ENCODE results near the gene MRPL23. TPM values are rescaled to one million over a fixed set of nuclear protein-coding genes. Genes with fewer than 3 reads are reported as not detected.

MRPL23 gene
- total and polyA plus RNA-seq, 4 donors = 15.8 to 77.3 (median 60.4) TPM

GRCh38 chr11:1933416-1934334 lies 13.5 kb upstream of the MRPL23 start:
- no peak for DNase-seq (ENCODE audit: low read depth in 4 of 6, low spot score in 6 of 6)
- Histone ChIP-seq H3K4me3 (ENCODE audit: low read depth, low read length) (no peak overlapping the region), H3K27me3 (ENCODE audit: control insufficient read depth, insufficient read depth, low read length) (no peaks in the 10 kb centered on the region), H3K36me3 (ENCODE audit: control insufficient read depth, insufficient read depth, low read length) (no peaks in the 10 kb centered on the region), H3K4me1 (ENCODE audit: control insufficient read depth, insufficient read depth, low read length) (peaks cover 7% of the 10 kb centered on the region), H3K9me3 (ENCODE audit: control insufficient read depth, insufficient read depth, low read length) (no peaks in the 10 kb centered on the region), H3K27ac (ENCODE audit: low read depth, low read length) (no peak overlapping the region)
- 80% methylated on average over 17 of the region's 18 CpGs for WGBS (ENCODE audit: insufficient coverage)

DNA sequence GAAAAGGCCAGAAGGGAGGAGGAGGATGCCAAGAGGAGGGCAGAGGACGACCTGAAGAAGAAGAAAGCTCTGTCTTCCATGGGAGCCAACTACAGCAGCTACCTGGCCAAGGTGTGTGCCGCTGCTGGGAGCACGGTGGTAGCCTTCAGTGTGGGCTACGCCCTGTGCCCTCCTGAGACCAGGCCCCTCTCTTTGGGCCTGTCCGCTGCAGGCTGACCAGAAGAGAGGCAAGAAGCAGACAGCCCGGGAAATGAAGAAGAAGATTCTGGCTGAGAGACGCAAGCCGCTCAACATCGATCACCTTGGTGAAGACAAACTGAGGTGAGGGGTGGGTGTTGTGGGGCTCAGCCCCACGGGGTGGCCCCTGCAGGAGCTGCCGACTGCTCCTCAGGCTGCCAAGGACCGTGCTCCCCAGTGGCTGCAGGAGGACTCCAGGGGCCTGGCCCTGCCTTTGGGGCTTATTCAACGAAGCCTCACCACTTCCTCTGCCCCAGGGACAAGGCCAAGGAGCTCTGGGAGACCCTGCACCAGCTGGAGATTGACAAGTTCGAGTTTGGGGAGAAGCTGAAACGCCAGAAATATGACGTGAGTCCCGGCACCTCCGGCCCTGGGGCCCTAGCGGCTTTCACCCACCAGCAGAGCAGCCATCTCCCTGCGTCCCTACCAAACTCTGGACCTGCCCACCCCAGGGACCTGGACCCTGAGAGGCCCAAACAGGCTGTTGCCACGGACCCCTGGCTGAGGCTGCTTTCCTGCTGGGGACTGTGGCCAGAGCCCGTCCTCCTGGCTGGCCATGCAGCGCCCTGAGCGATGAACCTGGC lies 12.6 kb upstream of the MRPL23 start:
- H3K4me3 ChIP-seq (ENCODE audit: low read depth, low read length) = no peak overlapping the region
- no peaks in the 10 kb centered on the region for H3K9me3 ChIP-seq (ENCODE audit: control insufficient read depth, insufficient read depth, low read length)
- no peak overlapping the region for H3K27ac ChIP-seq (ENCODE audit: low read depth, low read length)
- no peaks in the 10 kb centered on the region for H3K27me3 ChIP-seq (ENCODE audit: control insufficient read depth, insufficient read depth, low read length)
- peaks cover 11% of the 10 kb centered on the region for H3K4me1 ChIP-seq (ENCODE audit: control insufficient read depth, insufficient read depth, low read length)
- 79% methylated on average over 23 of the region's 24 CpGs for WGBS (ENCODE audit: insufficient coverage)
- no peak for DNase-seq (ENCODE audit: low read depth in 4 of 6, low spot score in 6 of 6)
- H3K36me3 ChIP-seq (ENCODE audit: control insufficient read depth, insufficient read depth, low read length) = no peaks in the 10 kb centered on the region

GRCh38 chr11:1935156-1936071 lies 11.7 kb upstream of the MRPL23 start:
- Histone ChIP-seq H3K27ac (ENCODE audit: low read depth, low read length) (no peak overlapping the region), H3K4me1 (ENCODE audit: control insufficient read depth, insufficient read depth, low read length) (peaks cover 11% of the 10 kb centered on the region), H3K36me3 (ENCODE audit: control insufficient read depth, insufficient read depth, low read length) (no peaks in the 10 kb centered on the region), H3K27me3 (ENCODE audit: control insufficient read depth, insufficient read depth, low read length) (no peaks in the 10 kb centered on the region), H3K9me3 (ENCODE audit: control insufficient read depth, insufficient read depth, low read length) (no peaks in the 10 kb centered on the region), H3K4me3 (ENCODE audit: low read depth, low read length) (no peak overlapping the region)
- DNase-seq (ENCODE audit: low read depth in 4 of 6, low spot score in 6 of 6) = no peak
- 86% methylated on average over 30 of the region's 33 CpGs for WGBS (ENCODE audit: insufficient coverage)

- Histone ChIP-seq H3K4me1 (ENCODE audit: control insufficient read depth, insufficient read depth, low read length) (peaks cover 11% of the 10 kb centered on the region), H3K9me3 (ENCODE audit: control insufficient read depth, insufficient read depth, low read length) (no peaks in the 10 kb centered on the region), H3K27me3 (ENCODE audit: control insufficient read depth, insufficient read depth, low read length) (no peaks in the 10 kb centered on the region), H3K36me3 (ENCODE audit: control insufficient read depth, insufficient read depth, low read length) (no peaks in the 10 kb centered on the region), H3K27ac (ENCODE audit: low read depth, low read length) (no peak overlapping the region), H3K4me3 (ENCODE audit: low read depth, low read length) (no peak overlapping the region)
- WGBS (ENCODE audit: insufficient coverage) = 87% methylated on average over 29 of the region's 34 CpGs
- DNase-seq (ENCODE audit: low read depth in 4 of 6, low spot score in 6 of 6) = no peak
Measured at GRCh38 chr11:1936072-1936780, 10.9 kb upstream of the MRPL23 start.

DNA sequence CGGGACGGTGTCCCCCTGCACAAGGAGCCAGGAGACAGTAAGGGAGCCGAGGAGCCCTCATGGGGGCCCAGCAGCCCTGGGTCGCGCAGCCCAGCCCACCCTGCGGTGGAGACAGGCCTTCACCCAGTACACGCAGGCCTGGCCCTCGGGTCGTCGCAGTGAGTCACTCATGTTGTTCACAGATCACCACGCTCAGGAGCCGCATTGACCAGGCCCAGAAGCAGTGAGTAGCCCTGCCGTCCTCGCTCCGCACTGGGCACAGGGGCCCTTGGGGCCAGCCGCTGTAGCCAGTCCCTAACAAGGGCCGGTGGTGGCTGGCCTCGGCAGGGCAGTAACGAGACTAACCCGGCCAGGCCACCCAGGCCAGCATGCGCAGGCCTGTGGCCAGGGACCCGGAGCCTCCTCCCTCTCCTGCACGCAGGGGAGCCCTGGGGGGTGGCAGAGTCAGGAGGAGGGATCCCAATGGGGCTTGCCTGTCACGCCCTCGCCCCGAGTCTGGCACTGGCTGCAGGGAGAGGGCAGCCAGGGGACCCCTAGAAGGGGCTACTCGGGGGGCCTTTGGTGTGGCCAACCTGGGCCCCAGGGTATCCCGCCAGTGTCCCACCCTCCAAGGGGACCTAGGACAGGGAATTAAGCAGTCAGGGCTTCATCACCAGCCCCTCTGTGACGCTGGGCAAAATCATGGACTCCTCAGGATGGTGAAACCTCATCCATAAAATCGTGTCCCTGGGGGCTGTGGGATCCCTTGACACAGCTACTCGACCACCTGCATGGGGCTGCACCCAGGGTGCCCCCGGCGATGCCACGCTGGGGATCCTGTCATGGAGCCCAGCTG lies 10.1 kb upstream of the MRPL23 start:
- 91% methylated on average over 33 of the region's 34 CpGs for WGBS (ENCODE audit: insufficient coverage)
- H3K4me1 ChIP-seq (ENCODE audit: control insufficient read depth, insufficient read depth, low read length) = peaks cover 8% of the 10 kb centered on the region

DNA sequence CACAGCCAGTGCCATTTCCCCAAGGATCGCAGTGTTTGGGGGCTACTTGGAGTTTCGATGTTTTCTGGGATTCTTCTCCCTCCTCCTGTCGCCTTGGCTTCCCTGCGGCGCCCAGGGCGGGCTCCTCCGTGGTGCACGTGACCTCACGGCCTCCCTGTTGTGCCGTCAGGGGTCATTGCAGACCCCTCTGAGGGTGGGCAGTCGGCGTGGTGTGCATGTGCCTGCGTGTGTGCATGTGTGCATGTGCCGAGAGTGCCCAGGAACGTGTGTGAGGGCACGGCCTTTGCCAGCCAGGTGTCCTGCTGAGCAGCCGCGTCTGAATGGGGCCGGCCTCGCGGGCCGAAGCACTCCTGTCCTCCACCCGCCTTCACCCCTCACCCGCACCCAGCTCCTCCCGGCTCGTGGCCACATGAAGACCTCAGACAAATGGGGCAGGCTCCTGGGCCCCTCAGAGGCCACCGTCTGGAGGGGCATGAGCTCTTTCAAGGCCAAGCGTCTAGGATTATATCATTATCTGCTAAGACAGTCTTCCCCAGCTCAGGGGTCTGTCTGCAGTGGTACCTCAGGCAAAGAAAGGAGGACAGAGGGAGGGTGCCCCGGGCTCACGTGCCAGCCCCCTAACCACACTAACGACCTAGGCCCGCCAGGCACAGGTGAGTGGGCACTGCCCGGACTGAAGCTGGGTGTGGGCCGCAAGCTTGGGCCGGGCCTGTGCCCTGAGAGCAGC lies 9.4 kb upstream of the MRPL23 start:
- Histone ChIP-seq H3K4me3 (ENCODE audit: low read depth, low read length) (no peak overlapping the region), H3K9me3 (ENCODE audit: control insufficient read depth, insufficient read depth, low read length) (no peaks in the 10 kb centered on the region), H3K36me3 (ENCODE audit: control insufficient read depth, insufficient read depth, low read length) (no peaks in the 10 kb centered on the region), H3K27ac (ENCODE audit: low read depth, low read length) (no peak overlapping the region), H3K27me3 (ENCODE audit: control insufficient read depth, insufficient read depth, low read length) (no peaks in the 10 kb centered on the region), H3K4me1 (ENCODE audit: control insufficient read depth, insufficient read depth, low read length) (peaks cover 10% of the 10 kb centered on the region)
- WGBS (ENCODE audit: insufficient coverage) = 80% methylated on average over 32 of the region's 35 CpGs
- DNase-seq (ENCODE audit: low read depth in 4 of 6, low spot score in 6 of 6) = no peak

More for the DNA sequence above, 10.1 kb upstream of the MRPL23 start:
- Histone ChIP-seq H3K4me3 (ENCODE audit: low read depth, low read length) (no peak overlapping the region), H3K27me3 (ENCODE audit: control insufficient read depth, insufficient read depth, low read length) (no peaks in the 10 kb centered on the region), H3K9me3 (ENCODE audit: control insufficient read depth, insufficient read depth, low read length) (no peaks in the 10 kb centered on the region), H3K36me3 (ENCODE audit: control insufficient read depth, insufficient read depth, low read length) (no peaks in the 10 kb centered on the region), H3K27ac (ENCODE audit: low read depth, low read length) (no peak overlapping the region)
- no peak for DNase-seq (ENCODE audit: low read depth in 4 of 6, low spot score in 6 of 6)

DNA sequence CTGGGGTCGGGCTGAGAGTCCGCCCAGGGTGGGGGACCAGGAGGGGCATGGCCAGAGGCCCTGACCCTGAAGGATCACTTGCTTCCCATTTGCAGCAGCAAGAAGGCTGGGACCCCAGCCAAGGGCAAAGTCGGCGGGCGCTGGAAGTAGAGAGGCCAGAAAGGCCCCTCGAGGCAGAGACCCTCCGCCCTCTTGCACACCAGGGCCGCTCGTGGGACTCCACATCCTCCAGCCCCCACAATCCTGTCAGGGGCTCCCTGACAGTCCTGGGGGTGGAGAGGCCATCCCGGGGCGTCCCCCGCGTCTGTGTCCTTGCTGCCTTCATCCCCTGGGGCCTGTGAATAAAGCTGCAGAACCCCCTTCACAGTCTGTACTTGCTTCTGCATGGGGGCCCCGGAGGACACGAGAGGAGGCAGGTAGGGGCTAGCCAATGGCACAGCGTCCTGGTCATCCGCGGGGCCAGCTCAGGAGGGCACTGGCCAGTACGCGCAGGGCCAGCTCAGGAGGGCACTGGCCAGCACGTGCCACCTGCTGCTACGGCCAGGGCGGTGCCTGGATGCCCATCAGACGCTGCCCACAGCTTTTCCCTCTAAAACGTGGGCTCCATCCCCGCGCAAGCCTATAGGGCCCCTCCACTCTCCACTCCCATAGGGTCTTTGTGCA lies 8.7 kb upstream of the MRPL23 start:
- DNase-seq (ENCODE audit: low read depth in 4 of 6, low spot score in 6 of 6) = no peak
- H3K4me1 ChIP-seq (ENCODE audit: control insufficient read depth, insufficient read depth, low read length) = peaks cover 10% of the 10 kb centered on the region
- H3K4me3 ChIP-seq (ENCODE audit: low read depth, low read length) = no peak overlapping the region
- WGBS (ENCODE audit: insufficient coverage) = 81% methylated on average over 23 of the region's 27 CpGs
- H3K9me3 ChIP-seq (ENCODE audit: control insufficient read depth, insufficient read depth, low read length) = no peaks in the 10 kb centered on the region
- H3K27me3 ChIP-seq (ENCODE audit: control insufficient read depth, insufficient read depth, low read length) = no peaks in the 10 kb centered on the region
- H3K27ac ChIP-seq (ENCODE audit: low read depth, low read length) = peak overlapping the region; percentile 40
- no peaks in the 10 kb centered on the region for H3K36me3 ChIP-seq (ENCODE audit: control insufficient read depth, insufficient read depth, low read length)
